NK-92 (cell line): Measurements from ENCODE around the gene GRID2IP.
"Not testable (repeated sequence)": the region's sequence is repeated elsewhere in the genome, so short reads cannot be mapped to it uniquely, and the experiment has no call there.

ENCODE experiments used
- DNase-seq: peaks from one replicate; lab custom pipeline; 2025; ENCODE audit not compliant: unreplicated experiment; lab: John Stamatoyannopoulos, UW

GRID2IP gene

GRCh38 chr7:6495597-6496262, 55.5 kb downstream of the GRID2IP start:
- no peak for DNase-seq

- DNase-seq: no peak
Measured at GRCh38 chr7:6494365-6494764, 56.9 kb downstream of the GRID2IP start.

GRCh38 chr7:6491194-6491593, 60.1 kb downstream of the GRID2IP start:
- no peak for DNase-seq

- no peak for DNase-seq
Measured at GRCh38 chr7:6489612-6490011, 61.6 kb downstream of the GRID2IP start.

GRCh38 chr7:6487184-6487545, 64.1 kb downstream of the GRID2IP start:
- DNase-seq: no peak

- DNase-seq: no peak
Measured at GRCh38 chr7:6486438-6487183, 64.7 kb downstream of the GRID2IP start.

- no peak for DNase-seq
Measured at GRCh38 chr7:6482743-6483119, 68.5 kb downstream of the GRID2IP start.

GRCh38 chr7:6482307-6482706, 69.0 kb downstream of the GRID2IP start:
- no peak for DNase-seq

- no peak for DNase-seq
Measured at GRCh38 chr7:6481445-6481844, 69.8 kb downstream of the GRID2IP start.

GRCh38 chr7:6480323-6480660, 71.0 kb downstream of the GRID2IP start:
- DNase-seq: no peak

GRCh38 chr7:6479067-6479466, 72.2 kb downstream of the GRID2IP start:
- no peak for DNase-seq

GRCh38 chr7:6478186-6478585, 73.1 kb downstream of the GRID2IP start:
- no peak for DNase-seq

GRCh38 chr7:6477318-6477660, 74.0 kb downstream of the GRID2IP start:
- DNase-seq: no peak

- no peak for DNase-seq
Measured at GRCh38 chr7:6476596-6477317, 74.5 kb downstream of the GRID2IP start.

- no peak for DNase-seq
Measured at GRCh38 chr7:6475433-6476186, 75.7 kb downstream of the GRID2IP start.

GRCh38 chr7:6465862-6466261, 85.4 kb downstream of the GRID2IP start:
- no peak for DNase-seq

- DNase-seq: not testable (repeated sequence)
Measured at GRCh38 chr7:6463609-6464008, 87.7 kb downstream of the GRID2IP start.

- DNase-seq: no peak
Measured at GRCh38 chr7:6461946-6462550, 89.2 kb downstream of the GRID2IP start.

- no peak for DNase-seq
Measured at GRCh38 chr7:6460990-6461584, 90.2 kb downstream of the GRID2IP start.

- DNase-seq: no peak
Measured at GRCh38 chr7:6460303-6460702, 91.0 kb downstream of the GRID2IP start.

- not testable (repeated sequence) for DNase-seq
Measured at GRCh38 chr7:6458676-6459075, 92.6 kb downstream of the GRID2IP start.
